GM12801 (cell line): ENCODE results near the gene MINDY4B.

Experiments used
- TF ChIP-seq, protein P1 (sequence below): IDR thresholded peaks from one replicate; pipeline ENCODE4 v1.5.1; 2011; ENCODE audit warnings: control low read depth; ENCODE audit not compliant: insufficient read length; ENCODE audit errors: extremely low read depth

Gene MINDY4B

DNA sequence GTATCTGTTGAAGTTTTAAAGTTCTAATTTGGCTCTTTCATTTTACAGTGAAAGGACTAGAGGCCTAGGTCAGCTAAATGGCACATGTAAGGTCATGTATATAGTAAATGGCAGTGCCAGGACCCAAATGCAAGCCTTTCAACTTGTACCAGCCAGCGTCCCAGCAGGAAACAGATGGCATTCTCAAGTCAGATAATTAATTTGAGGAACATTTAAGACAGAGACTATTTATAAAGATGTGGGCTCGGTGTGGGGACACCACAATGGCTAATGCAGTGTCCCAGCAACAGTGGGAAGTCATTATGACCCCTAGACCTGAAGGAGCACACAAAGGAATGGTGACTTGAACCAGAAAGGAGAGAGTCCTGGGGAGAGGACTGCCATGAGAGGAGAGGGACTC, 6.1 kb downstream of the MINDY4B start:
- TF ChIP-seq, protein P1, sequence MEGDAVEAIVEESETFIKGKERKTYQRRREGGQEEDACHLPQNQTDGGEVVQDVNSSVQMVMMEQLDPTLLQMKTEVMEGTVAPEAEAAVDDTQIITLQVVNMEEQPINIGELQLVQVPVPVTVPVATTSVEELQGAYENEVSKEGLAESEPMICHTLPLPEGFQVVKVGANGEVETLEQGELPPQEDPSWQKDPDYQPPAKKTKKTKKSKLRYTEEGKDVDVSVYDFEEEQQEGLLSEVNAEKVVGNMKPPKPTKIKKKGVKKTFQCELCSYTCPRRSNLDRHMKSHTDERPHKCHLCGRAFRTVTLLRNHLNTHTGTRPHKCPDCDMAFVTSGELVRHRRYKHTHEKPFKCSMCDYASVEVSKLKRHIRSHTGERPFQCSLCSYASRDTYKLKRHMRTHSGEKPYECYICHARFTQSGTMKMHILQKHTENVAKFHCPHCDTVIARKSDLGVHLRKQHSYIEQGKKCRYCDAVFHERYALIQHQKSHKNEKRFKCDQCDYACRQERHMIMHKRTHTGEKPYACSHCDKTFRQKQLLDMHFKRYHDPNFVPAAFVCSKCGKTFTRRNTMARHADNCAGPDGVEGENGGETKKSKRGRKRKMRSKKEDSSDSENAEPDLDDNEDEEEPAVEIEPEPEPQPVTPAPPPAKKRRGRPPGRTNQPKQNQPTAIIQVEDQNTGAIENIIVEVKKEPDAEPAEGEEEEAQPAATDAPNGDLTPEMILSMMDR, result no peak

DNA sequence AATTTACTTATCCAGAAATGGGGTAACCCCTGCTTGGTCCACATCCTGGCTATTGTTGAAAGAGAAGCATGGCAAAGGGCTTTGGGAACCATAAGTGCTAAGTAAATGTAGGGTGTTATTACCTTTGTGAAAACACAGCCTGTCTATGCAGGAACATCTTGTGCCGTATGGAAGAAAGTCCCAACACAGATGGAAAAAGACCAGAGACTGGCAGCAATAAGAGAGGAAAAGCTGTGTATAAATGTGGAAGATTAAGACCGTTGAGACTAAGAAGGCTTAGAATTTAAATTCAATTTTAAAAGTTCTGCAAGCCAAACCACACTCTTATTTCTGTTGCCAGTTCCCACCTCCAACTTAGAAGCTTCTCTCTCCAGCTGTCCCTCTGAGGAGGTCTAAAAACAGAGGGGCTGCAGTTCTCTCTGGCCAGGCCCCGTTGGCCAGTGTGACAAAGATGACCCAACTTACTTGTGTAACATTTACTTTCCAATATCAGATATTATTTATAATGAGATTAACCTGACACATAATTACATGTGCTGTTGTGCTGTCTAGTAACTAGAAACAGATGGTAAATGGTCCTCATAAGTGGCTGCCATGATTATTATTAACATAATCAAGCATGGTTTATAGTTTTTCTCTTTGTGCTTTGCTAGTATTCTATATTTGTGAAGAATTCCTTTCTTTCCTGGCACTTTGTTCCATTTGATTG, 7.0 kb downstream of the MINDY4B start:
- TF ChIP-seq, protein P1, result no peak

DNA sequence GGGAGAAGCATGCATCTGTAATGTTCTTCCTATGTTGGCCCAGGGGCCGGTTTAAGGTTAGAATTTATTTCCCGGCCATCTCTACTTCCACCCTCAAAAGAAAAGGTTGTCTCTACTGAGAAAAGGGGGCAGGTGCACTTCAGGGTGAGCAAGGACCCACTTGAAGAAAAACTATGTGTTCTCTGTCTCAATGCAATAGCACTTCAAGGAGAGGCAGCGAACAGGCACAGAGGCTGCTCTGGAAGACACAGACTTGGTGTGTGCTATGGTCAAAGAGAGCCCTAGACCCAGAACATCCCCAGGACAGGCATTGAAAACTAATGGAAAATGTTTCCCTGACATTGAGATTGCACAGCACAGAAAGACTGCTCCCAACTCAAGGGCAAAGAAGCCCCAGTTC, 7.6 kb downstream of the MINDY4B start:
- TF ChIP-seq, protein P1, result no peak

DNA sequence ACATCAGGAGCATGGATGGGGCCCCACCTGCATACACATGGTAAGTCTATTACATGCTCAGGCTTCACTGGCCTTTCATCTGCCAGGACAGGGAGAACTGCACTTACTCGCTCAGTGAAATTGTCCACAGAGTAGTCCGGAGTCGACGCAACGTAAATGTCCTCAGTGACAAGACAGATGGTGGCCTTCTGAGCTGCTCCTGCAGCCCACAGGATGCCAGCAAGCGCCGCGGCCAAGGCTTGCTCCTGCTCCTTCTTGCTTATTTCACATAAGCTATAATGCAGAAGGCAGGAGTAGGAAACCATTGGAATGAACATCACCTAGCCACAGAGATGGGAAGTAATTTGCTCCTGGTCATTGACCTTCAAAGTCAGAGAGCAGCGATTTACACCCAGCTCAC, 14.4 kb downstream of the MINDY4B start:
- TF ChIP-seq, protein P1, result no peak

DNA sequence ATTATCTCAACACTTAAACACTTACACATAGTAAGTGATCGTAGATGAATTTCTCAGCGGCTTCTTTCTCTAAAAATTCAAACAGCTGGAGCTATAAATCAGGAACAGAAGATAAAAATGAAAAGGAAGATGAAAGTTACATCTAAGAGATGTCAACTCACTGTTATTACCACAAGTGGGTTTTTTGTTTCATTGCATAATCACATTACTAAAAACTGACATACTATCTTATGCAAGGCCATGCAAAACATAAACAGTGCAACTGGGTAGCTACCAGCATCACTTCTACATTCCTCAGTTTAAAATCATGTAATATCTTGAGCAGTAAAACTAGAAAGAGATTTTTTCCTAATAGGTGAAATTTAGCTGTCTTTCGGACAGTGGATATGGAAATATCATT, 14.9 kb downstream of the MINDY4B start:
- TF ChIP-seq, protein P1, result no peak

DNA sequence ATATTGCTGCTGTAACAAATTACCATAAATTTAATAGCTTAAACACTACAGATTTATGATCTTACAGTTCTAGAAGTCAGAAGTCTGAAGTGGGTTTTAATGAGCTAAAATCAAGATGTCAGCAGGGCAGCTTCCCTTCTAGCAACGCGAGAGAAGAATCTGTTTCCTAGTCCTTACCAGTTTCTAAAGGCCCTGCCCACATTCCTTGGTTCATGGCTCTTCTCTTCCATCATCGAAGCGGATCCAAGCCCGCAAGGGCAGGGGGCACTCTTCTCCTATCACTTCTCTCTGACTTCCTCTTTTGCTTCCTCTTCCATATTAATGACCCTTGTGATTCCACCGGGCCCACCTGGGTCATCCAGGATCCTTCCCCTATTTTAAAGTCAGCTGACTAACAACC, 16.1 kb downstream of the MINDY4B start:
- TF ChIP-seq, protein P1, result no peak

DNA sequence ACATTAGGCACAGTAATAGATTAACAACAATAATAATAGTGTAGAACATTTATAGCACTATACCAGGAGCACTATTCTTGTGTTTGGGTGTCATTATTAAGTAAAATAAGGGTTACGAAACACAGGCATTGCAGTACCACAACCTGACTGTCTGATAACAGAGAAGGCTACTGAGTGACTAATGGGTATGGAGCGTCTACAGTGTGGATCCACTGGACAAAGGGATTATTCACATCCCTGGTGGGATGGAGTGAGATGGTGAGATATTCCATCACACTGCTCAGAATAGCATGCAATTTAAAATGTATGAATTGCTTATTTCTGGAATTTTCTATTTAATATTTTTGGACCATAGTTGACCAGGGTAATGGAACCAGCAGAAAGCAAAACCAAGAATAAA, 18.2 kb downstream of the MINDY4B start:
- TF ChIP-seq, protein P1, result no peak
